CD4-positive, alpha-beta T cell treated with Interleukin-6 for 4 hours (primary cell): ENCODE measurements around the gene ZNF182.
"Not testable (repeated sequence)": the region's sequence is repeated elsewhere in the genome, so short reads cannot be mapped to it uniquely, and the experiment has no call there.

ENCODE experiments used
- DNase-seq: peaks from one replicate; pipeline ENCODE4 v3.0.0-alpha.2; 2020; ENCODE audit warnings: mixed read lengths

The ZNF182 gene

DNA sequence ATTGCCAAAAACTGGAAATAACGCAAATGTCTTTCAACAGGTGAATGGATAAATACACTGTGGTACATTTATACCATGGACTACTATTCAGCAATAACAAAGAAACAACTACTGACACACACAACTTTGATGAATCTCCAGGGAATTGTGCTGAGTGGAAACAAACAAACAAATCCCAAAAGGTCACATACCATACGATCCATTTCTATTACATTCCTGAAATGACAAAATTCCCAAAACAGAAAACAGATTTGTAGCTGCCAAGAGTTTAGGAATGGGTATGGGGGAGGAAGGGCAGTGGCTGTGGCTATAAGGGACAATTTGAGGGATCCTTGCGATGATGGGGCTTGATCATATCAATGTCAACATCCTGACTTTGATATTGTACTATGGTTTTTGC, 2.5 kb downstream of the ZNF182 start:
- DNase-seq = no peak

DNA sequence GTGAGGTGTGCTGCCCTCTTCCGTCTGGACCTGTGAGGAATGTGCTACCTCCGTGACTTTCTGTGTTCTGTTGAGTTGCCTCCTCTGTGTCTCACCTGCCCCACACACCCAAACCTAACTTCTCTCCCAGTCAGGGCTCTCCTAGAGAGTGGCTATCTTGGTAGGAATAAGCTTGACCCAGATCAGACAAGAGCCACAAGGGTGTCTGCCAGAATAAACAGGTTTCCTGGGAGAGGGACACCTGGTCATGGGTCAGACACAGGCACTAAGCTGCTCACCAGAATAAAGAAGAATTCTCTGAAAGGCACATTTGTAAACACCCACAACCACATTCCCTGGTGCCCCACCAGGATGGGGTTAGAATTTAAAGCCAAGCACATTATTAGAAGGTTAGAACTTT, 11.1 kb downstream of the ZNF182 start:
- DNase-seq = no peak

DNA sequence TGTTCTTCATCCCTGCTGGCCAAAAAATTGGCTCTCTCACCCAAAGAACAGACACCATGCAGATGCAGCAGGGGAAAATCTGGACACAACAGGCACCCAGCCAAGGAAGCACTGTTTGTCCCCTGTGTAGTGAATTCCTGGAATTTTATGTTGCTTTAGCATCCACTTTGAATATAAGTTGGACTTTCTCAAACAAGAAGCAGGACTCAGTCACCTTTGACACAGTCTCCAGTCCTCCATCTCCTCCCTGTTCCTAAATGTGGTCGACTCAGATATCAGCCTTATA, 11.8 kb downstream of the ZNF182 start:
- no peak for DNase-seq

DNA sequence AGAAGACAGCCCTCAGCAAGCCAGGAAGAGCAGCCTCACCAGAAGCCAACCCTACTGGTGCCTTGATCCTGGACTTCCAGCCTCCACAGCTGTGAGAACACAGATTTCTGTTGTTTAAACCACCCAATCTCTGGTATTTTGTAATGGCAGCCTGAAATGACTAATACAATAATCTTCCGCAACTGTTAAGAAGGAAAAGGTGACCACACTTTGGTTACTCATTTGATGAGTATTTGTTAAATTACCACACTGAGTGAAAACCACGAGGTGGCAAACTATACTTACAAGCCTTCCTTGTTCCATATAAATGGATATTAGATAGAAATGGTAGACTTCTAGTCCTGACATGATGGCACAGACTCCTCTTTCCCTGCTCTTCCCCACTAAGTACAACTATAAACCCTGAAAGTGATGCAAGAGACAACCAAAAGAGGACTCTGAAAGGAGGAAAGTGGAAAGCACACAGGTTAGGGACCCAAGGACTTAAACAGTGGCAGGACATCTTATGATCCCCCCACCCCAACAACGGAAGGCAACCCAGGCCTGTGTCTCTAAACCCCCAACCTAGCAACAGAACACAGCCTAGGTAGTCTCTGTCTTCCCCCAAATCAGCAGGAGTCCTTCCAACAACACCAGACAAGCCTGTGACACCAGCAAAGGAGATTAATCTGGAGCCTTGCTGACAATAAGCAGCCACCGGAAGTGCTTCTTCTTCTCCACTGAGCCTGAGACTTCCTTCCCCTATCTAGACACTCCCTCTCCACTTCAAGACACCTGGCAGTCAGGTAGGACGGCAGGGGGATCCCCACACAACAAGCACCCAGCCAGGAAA, 12.3 kb downstream of the ZNF182 start:
- DNase-seq = peak; percentile 22

DNA sequence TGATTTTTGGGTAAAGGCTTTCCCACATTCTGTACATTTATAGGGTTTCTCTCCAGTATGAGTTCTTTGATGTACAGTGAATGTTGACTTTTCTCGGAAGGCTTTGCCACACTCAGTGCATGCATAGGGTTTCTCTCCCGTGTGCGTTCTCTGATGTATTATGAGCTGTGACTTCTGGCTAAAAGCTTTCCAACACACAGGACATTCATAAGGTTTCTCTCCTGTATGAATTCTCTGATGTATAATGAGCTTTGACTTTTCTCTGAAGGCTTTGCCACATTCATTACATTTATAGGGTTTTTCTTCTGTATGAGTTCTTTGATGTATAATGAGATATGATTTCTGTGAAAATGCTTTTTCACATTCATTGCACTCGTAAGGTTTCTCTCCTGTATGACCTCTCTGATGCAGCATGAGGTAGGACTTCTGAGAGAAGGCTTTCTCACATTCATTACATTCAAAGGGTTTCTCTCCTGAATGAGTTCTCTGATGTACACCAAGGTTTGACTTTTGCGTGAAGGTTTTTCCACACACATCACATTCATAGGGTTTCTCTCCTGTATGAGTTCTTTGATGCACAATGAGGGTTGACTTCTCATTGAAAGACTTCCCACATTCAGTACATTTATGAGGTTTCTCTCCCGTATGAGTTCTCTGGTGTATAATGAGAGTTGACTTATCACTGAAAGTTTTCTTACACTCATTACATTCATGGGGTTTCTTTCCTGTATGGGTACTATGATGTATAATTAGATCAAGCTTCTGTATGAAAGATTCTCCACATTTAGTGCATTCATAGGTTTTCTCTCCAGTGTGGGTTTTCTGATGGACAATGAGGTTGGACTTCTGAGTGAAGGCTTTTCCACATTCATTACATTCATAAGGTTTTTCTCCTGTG, 27.3 kb downstream of the ZNF182 start:
- DNase-seq = no peak

DNA sequence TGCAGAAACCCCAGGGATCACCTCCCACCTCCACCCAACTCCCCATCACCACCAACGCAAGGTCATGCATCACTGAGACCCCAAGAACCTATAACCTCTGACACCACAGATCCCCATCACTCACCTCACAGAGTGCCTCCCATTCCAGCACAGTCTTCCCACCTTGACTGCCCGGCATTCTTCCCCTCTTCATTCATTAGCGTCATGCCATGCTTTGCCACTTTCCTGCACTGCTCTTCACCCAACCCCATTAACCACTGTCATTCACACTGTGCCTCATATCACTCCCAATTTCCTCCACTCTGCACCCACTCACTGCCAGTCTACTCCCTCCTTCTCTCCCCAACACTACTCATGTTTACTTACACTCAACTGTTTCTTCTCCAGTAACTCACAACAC, 30.6 kb downstream of the ZNF182 start:
- DNase-seq = no peak

DNA sequence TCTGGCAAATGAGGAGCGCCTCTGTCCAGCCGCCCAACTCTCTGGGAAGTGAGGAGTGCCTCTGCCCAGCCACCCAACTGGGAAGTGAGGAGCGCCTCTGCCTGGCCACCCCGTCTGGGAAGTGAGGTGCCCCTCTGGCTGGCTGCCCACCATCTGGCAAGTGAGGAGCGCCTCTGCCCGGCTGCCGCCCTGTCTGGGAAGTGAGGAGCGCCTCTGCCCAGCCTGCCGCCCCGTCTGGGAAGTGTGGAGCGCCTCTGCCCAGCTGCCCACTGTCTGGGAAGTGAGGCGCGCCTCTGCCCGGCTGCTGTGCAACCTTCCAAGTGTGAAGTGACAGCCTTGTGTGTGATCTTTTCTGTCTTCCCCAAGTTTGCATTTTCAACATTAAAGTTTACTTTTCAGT, 38.3 kb downstream of the ZNF182 start:
- DNase-seq = not testable (repeated sequence)

DNA sequence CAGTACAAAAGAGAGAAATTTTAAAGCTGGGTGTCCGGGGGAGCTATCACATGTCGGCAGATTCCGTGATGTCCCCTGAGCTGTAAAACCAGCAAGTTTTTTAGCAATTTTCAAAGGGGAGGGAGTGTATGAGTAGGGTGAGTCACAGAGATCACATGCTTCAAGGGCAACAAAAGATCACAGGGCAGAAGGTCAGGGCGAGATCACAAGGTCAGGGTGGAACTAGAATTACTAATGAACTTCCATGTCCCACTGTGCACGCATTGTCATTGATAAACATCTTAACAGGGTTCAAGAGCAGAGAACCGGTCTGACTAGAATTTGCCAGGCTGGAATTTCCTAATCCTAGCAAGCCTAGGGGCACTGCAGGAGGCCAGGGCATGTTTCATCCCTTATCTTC, 42.0 kb downstream of the ZNF182 start:
- not testable (repeated sequence) for DNase-seq

DNA sequence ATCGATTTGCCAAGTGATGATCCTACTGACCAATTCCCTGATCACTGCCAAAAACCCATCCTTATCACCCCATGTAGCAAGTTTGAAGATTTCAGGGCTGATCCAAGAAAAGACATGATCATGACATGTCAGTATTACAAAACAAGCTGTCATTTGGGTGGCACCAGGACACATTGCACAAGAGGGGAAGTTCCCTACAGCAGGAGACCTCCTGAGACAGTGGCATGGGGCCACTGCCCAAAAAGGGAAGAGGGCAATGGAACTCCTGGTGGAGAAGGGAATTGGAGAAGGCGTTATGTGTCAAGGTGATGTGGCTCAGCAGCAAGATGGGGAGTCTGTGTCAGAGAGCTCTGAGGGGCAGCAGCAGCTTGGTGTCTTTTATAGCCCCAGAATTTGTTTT, 43.4 kb downstream of the ZNF182 start:
- no peak for DNase-seq

DNA sequence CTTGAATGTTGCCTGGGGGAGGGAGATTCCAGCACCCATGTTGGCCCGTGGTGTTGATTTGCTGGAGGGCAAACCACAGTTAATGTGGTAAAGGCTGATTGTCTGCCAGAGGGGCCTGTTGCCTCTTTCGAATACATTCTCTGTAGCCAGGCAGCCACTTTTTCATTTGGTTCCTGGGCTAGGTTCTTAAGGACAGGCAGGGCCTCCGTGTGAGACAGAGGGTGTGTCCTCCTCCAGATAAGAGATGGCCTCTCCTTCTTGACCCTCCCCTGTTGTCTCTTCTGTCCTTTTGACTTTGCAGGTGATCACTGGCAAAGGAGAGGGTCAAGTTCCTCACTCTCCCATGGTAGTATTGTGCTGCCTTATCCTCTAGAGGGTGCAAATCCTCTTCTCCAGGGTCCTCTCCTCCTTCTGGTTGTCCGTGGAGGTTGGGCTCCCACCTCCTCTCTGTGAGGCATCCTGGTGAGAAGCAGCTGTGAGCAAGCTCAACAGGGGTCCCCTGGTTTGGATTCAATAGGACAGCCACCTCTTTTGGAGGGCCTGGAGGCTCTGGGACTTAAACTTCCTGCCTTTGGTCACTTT, 44.9 kb downstream of the ZNF182 start:
- DNase-seq = peak; percentile 38

DNA sequence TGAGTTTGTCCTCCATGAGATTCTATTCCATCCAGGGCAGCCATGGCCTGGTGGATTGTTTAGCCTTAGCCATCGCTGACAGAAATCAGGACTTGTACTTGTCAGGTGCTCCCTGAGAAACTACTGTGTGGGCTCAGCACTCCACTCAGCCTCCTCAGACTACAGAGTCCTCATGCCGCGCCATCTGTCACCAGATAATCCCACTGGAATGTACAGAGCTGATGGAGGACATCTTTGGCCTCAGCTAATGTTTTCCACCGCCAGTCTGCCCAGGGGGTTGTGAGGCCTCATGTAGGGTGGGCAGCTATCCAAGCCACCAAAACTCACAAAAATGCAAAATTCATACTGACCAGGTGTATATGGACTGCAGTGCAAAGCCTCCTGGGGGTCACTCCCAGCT, 45.6 kb downstream of the ZNF182 start:
- not testable (repeated sequence) for DNase-seq

DNA sequence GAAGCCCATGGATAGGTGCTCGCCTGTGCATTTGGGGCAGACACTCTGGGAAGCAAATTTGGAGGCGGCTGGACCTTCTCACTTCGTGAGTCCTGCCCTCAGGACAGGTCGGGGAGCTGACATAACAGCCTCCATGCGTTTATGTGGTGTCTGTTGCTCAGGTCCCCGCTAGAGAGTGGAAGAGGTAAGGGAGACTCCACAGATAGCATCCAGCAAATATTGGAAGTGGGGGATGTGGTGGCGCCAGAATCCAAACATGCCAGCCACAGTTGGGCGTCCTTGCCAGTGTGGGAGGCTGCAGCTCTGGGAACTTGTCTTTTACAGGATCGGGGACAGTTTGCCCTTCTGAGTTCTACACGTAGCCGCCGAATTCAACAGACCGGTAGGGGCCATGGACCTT, 47.8 kb downstream of the ZNF182 start:
- DNase-seq = no peak

DNA sequence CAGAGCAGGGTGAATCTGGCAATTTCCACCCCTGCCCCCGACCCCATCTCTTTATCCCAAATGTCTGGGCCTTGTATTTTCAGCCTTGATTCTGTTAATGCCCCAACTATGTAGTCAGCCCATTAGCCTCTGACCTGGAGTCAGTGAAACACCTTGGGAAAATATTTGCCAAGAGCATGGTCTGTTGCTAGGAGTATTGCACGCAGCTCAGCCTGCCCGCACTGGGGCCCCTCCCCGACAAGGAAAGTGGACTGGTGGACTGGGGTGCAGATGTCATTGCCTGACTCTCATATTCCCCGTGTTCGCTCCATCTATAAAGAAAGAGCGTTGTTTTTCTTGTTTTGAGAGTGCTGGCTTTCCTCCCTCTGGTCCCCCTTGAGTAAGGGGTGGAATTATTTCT, 48.5 kb downstream of the ZNF182 start:
- DNase-seq = not testable (repeated sequence)

DNA sequence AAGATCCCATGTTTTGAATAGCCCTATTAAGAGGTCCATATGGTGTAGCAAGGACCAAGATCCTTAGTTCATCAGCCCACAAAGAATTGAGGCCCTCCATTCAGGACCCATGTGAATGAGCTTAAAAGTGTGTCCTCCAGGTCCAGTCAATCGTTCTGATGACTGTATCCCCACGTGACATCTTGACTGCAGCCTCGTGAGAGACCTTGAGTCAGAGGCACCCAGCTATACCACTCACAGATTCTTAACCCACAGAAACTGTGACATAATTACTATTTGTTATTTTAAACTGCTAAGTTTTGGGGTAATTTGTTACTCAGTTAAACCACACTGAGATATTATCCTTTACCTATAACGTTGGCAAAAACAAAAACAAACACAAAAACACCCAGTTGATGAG, 62.4 kb downstream of the ZNF182 start:
- no peak for DNase-seq

DNA sequence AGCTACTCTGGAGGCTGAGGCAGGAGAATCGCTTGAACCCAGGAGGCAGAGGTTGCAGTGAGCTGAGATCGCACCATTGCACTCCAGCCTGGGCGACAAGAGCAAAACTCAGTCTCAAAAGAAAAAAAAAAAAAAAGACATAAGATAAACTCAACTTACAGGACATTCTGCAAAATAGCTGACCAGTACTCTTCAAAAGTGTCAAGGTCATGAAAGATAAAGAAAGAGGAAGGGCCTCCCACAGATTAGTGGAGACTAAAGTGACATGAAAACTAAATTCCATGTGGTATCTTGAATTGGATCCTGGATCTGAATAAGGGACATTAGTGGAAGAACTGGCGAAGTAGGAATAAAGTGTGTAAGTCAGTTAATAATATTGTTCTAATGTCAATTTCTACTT, 63.3 kb downstream of the ZNF182 start:
- DNase-seq = no peak

DNA sequence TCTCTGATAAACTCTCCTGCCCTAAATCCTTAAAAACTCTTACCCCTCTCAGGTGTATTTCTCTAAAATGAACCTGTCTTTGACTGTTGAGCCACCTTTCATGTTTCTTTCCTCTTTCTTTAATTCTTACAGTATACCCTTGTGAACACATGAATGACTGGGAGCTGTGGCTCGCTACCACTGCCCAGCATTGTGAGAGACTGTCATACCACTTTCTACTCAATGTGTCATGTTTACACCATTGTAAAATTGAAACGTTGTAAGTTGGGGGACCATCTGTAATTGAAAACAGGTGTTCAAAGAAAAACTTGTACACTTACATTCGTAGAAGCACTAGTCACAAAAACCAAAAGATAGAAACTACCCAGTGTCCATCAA, 66.9 kb downstream of the ZNF182 start:
- no peak for DNase-seq

DNA sequence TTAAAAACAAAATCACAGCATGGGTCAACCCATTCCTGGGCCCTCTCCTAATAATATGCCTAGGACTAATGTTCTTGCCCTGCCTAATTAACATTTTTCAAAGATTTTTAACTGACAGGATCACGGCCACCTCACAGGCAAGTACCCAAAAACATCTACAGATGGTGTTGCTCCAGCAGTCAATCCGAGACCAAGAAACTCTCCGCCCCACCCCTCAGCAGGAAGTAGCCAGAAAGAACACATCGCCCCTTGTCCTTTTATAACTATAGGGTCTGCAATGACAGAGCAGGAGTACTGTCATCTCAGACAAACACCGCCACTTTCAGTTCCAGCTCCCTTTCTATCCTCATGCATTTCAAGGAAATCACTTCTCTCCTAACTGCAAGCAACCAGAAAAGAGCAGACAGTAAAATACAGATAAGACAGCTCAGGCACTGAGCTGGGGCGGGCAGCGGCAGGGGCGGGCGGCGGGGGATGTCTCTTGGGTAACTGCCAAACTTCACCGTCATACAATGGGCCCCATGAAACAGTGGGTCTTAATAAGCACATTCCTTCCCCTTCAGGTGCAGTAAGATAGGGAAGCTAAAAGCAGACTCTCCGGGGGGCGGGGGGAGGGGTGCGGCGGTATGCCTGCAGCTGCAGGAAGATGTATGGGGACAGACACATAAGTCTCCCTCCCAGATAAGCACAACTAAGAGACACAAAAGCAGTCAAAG, 67.4 kb downstream of the ZNF182 start:
- DNase-seq = peak; percentile 5

DNA sequence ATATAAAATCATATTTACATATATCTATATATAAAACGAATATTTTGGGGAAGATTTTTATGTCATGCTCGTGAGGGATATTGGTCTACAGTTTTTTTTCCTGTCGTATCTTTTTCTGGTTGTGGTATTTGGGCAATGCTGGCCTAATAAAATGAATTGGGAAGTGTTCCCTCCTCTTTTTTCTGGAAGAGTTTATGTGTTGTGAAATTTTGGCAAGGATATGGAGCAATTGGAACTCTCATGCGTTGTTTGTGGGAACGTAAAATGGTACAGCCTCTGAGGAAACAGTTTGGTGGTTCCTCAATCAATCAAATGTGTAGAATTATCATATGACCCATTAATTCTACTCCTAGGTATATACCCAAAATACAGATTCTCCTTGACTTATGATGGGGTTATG, 69.8 kb downstream of the ZNF182 start:
- no peak for DNase-seq

DNA sequence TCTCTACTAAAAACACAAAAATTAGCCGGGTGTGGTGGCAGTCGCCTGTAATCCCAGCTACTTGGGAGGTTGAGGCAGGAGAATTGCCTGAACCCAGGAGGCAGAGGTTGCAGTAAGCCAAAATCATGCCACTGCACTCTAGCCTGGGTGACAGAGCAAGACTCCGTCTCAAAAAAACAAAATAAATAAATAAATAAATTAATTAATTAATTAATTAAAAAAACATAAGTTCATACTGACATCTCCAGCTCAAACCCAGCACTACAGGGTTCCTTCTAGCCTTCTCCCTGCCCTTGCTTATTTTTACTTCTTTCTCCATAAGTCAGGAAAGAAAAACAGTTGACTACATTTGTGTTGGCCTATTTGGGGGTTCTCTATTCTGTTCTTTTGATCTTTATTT, 71.8 kb downstream of the ZNF182 start:
- not testable (repeated sequence) for DNase-seq

DNA sequence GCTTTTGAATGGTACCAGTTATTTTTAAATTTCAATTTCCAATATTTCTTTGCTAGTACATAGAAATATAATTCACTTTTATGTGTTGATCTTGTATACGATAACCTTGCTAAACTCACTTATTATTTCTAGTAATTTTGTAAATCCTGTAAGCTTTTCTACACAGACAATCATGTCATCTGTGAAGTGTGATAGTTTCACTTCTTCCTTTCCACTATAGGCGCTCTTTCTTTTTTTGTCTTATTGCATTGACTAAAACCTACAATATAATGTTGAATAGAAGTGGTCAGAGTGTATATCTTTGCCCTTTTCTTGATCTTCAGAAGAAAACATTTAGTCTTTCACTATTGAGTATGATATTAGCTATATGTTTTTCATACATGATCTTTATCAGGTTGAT, 76.6 kb downstream of the ZNF182 start:
- no peak for DNase-seq
